Upper lobe of left lung (tissue), 4 donors: ENCODE data around the gene ZSCAN18.

Source experiments
- POLR2A ChIP-seq, 4 donors: fragments of 450-650 bp; IDR thresholded peaks; one replicate each; pipeline ENCODE4 v1.5.1; 2016 to 2017; ENCODE audit warnings: antibody characterized with exemption in 4 of 4, mild to moderate bottlenecking in 2 of 4
- TF ChIP-seq, protein P1 (sequence below), 6 experiments: fragments of 450-650 bp in 4 of 6; fragments of 200-600 bp in 2 of 6; sonication (generic) in 2 of 6; IDR thresholded peaks; one replicate each; pipeline ENCODE4 v1.5.1; 2016 to 2019; ENCODE audit warnings: antibody characterized with exemption in 6 of 6

DNA sequence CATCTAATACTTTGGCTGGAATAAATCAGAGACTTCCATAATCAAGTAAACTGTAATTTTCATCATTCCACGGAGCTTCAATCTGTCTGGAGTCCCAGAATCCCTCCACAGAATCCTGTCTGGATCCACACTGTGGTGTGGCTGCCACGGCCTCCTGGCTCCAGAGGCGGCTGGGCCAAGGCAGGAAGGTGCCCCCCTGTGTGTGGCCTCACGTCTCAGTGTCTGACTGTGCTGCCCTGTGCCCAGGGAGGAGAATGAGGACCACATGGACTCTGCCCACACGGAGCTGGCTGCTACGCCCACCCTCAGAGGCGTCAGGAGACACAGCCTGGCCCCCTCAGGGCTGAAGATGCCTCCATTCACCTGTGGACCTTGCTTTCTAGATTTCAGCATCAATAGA lies 51.2 kb downstream of the ZSCAN18 start:
- TF ChIP-seq, protein P1, sequence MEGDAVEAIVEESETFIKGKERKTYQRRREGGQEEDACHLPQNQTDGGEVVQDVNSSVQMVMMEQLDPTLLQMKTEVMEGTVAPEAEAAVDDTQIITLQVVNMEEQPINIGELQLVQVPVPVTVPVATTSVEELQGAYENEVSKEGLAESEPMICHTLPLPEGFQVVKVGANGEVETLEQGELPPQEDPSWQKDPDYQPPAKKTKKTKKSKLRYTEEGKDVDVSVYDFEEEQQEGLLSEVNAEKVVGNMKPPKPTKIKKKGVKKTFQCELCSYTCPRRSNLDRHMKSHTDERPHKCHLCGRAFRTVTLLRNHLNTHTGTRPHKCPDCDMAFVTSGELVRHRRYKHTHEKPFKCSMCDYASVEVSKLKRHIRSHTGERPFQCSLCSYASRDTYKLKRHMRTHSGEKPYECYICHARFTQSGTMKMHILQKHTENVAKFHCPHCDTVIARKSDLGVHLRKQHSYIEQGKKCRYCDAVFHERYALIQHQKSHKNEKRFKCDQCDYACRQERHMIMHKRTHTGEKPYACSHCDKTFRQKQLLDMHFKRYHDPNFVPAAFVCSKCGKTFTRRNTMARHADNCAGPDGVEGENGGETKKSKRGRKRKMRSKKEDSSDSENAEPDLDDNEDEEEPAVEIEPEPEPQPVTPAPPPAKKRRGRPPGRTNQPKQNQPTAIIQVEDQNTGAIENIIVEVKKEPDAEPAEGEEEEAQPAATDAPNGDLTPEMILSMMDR (IDR thresholded peaks at IDR 0.05), result no peak
- no peak for TF ChIP-seq POLR2A (IDR thresholded peaks at IDR 0.05)
